ENCODE results near the gene MAN2A1. TPM values are rescaled to one million over a fixed set of nuclear protein-coding genes. Genes with fewer than 3 reads are reported as not detected.
"Not testable (repeated sequence)": the region's sequence is repeated elsewhere in the genome, so short reads cannot be mapped to it uniquely, and the experiment has no call there.

Gene MAN2A1
- polyA plus RNA-seq, 1 donor from 2014 or later: 5.7 TPM

DNA sequence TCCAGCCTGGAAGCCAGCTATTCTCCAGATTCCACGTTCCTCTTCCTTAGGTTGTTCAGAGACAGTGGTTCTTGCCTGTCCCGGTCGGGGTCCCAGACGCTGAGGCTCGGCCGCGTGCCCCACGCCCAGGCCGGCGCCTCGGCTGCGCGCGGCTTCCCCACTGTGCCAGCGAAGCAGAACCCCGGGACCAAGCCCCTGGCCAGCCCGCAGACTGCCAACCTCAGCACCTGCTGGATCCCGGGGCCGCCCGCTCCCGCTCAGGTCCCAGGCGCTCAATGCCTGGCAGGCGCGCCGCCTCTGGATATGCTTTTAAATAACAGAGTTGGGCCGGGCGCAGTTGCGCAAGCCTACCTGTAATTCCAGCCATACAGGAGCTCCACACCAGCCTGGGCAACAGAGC lies 195.5 kb downstream of the MAN2A1 start:
- Histone ChIP-seq H3K36me3 (ENCODE audit: insufficient read depth, low read length) (no peaks in the 10 kb centered on the region), H3K9me3 (ENCODE audit: low read length) (no peaks in the 10 kb centered on the region), H3K4me3 (ENCODE audit: low read length) (no peak overlapping the region), H3K27me3 (ENCODE audit: insufficient read depth, low read depth, low read length) (no peaks in the 10 kb centered on the region), H3K27ac (ENCODE audit: low read length) (no peak overlapping the region), H4K20me1 (ENCODE audit: insufficient read depth) (no peaks in the 10 kb centered on the region), H3K79me2 (replicated peaks; ENCODE audit: insufficient read depth, low read length) (no peaks in the 10 kb centered on the region), H3K9me2 (ENCODE audit: insufficient read depth, low read length) (no peaks in the 10 kb centered on the region), H3K4me2 (ENCODE audit: low read length) (no peak overlapping the region), H3F3A (ENCODE audit: insufficient read depth, low read length, poor library complexity, severe bottlenecking) (no peaks in the 10 kb centered on the region), H3K9ac (ENCODE audit: low read length) (no peak overlapping the region), H2AFZ (ENCODE audit: low read depth, low read length) (no peak overlapping the region)
- no peak for TF ChIP-seq TAF1 (IDR thresholded peaks at IDR 0.05; ENCODE audit: low read depth)
- no peak for TF ChIP-seq RAD21 (conservative IDR thresholded peaks at IDR 0.05)
- no peak for TF ChIP-seq EP300 (conservative IDR thresholded peaks at IDR 0.05; ENCODE audit: poor library complexity, severe bottlenecking)
- TF ChIP-seq, protein P1, sequence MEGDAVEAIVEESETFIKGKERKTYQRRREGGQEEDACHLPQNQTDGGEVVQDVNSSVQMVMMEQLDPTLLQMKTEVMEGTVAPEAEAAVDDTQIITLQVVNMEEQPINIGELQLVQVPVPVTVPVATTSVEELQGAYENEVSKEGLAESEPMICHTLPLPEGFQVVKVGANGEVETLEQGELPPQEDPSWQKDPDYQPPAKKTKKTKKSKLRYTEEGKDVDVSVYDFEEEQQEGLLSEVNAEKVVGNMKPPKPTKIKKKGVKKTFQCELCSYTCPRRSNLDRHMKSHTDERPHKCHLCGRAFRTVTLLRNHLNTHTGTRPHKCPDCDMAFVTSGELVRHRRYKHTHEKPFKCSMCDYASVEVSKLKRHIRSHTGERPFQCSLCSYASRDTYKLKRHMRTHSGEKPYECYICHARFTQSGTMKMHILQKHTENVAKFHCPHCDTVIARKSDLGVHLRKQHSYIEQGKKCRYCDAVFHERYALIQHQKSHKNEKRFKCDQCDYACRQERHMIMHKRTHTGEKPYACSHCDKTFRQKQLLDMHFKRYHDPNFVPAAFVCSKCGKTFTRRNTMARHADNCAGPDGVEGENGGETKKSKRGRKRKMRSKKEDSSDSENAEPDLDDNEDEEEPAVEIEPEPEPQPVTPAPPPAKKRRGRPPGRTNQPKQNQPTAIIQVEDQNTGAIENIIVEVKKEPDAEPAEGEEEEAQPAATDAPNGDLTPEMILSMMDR (IDR thresholded peaks at IDR 0.05; ENCODE audit: poor library complexity, severe bottlenecking): no peak
- no peak for TF ChIP-seq REST (IDR thresholded peaks at IDR 0.05; ENCODE audit: borderline replicate concordance)
- no peak for TF ChIP-seq POLR2AphosphoS5 (IDR thresholded peaks at IDR 0.05)
- TF ChIP-seq EZH2 (IDR thresholded peaks at IDR 0.05; ENCODE audit: borderline replicate concordance, insufficient read depth, low read length, poor library complexity, severe bottlenecking): no peak
- TF ChIP-seq MXI1 (conservative IDR thresholded peaks at IDR 0.05; ENCODE audit: poor library complexity, severe bottlenecking): no peak
- no peak for TF ChIP-seq SMC3 (conservative IDR thresholded peaks at IDR 0.05; ENCODE audit: poor library complexity)

- TF ChIP-seq REST (IDR thresholded peaks at IDR 0.05; ENCODE audit: borderline replicate concordance) (no peak), EP300 (conservative IDR thresholded peaks at IDR 0.05; ENCODE audit: poor library complexity, severe bottlenecking) (no peak), SMC3 (conservative IDR thresholded peaks at IDR 0.05; ENCODE audit: poor library complexity) (no peak), RAD21 (conservative IDR thresholded peaks at IDR 0.05) (no peak), POLR2AphosphoS5 (IDR thresholded peaks at IDR 0.05) (no peak), EZH2 (IDR thresholded peaks at IDR 0.05; ENCODE audit: borderline replicate concordance, insufficient read depth, low read length, poor library complexity, severe bottlenecking) (no peak), TAF1 (IDR thresholded peaks at IDR 0.05; ENCODE audit: low read depth) (no peak), MXI1 (conservative IDR thresholded peaks at IDR 0.05; ENCODE audit: poor library complexity, severe bottlenecking) (no peak)
- TF ChIP-seq, protein P1 (IDR thresholded peaks at IDR 0.05; ENCODE audit: poor library complexity, severe bottlenecking): no peak
These were observed 199.3 kb downstream of the MAN2A1 start for GRCh38 chr5:109888989-109889388.

DNA sequence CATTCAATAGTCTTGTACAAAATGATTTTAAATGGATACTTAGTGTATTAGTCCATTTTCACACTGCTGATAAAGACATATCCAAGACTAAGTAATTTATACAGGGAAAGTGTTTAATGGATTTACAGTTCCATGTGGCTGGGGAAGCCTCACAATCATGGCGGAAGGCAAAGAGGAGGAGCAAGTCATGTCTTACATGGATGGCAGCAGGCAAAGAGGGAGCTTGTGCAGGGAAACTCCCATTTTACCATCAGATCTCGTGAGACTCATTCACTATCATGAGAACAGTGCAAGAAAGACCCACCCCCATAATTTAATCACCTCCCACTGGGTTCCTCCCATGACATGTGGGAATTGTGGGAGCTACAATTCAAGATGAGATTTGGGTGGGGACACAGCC lies 203.5 kb downstream of the MAN2A1 start:
- H3K9me3 ChIP-seq (ENCODE audit: low read length); H3K36me3 ChIP-seq (ENCODE audit: insufficient read depth, low read length); H3K9me2 ChIP-seq (ENCODE audit: insufficient read depth, low read length); H3K9ac ChIP-seq (ENCODE audit: low read length); H3K4me3 ChIP-seq (ENCODE audit: low read length); H3K4me2 ChIP-seq (ENCODE audit: low read length); H2AFZ ChIP-seq (ENCODE audit: low read depth, low read length); H3K27me3 ChIP-seq (ENCODE audit: insufficient read depth, low read depth, low read length); H4K20me1 ChIP-seq (ENCODE audit: insufficient read depth); H3F3A ChIP-seq (ENCODE audit: insufficient read depth, low read length, poor library complexity, severe bottlenecking); H3K27ac ChIP-seq (ENCODE audit: low read length); H3K79me2 ChIP-seq (replicated peaks; ENCODE audit: insufficient read depth, low read length): not testable (repeated sequence)

More at GRCh38 chr5:109888989-109889388, 199.3 kb downstream of the MAN2A1 start:
- no peak overlapping the region for H3K4me3 ChIP-seq (ENCODE audit: low read length)
- no peaks in the 10 kb centered on the region for H4K20me1 ChIP-seq (ENCODE audit: insufficient read depth)
- H3K79me2 ChIP-seq (replicated peaks; ENCODE audit: insufficient read depth, low read length): no peaks in the 10 kb centered on the region
- no peak overlapping the region for H3K4me2 ChIP-seq (ENCODE audit: low read length)
- H3K27me3 ChIP-seq (ENCODE audit: insufficient read depth, low read depth, low read length): no peaks in the 10 kb centered on the region
- H2AFZ ChIP-seq (ENCODE audit: low read depth, low read length): no peak overlapping the region
- no peaks in the 10 kb centered on the region for H3K36me3 ChIP-seq (ENCODE audit: insufficient read depth, low read length)
- no peaks in the 10 kb centered on the region for H3K9me3 ChIP-seq (ENCODE audit: low read length)
- no peak overlapping the region for H3K9ac ChIP-seq (ENCODE audit: low read length)
- no peak overlapping the region for H3K27ac ChIP-seq (ENCODE audit: low read length)
- H3K9me2 ChIP-seq (ENCODE audit: insufficient read depth, low read length): no peaks in the 10 kb centered on the region
- no peaks in the 10 kb centered on the region for H3F3A ChIP-seq (ENCODE audit: insufficient read depth, low read length, poor library complexity, severe bottlenecking)

All from neural cell (in vitro differentiated cells).